NCI-H748 (cell line): Measurements from ENCODE around the gene TFF3.

ENCODE experiments used
- DNase-seq: peaks from one replicate; lab custom pipeline; 2025; ENCODE audit not compliant: unreplicated experiment; lab: John Stamatoyannopoulos, UW

TFF3 gene

GRCh38 chr21:42291751-42292562 lies 23.3 kb downstream of the TFF3 start:
- no peak for DNase-seq

GRCh38 chr21:42291003-42291750 lies 24.0 kb downstream of the TFF3 start:
- no peak for DNase-seq

GRCh38 chr21:42290505-42290904 lies 24.7 kb downstream of the TFF3 start:
- no peak for DNase-seq

- no peak for DNase-seq
Observed at GRCh38 chr21:42289926-42290325, 25.3 kb downstream of the TFF3 start.

GRCh38 chr21:42288962-42289361 lies 26.2 kb downstream of the TFF3 start:
- DNase-seq: no peak

GRCh38 chr21:42287193-42288083 lies 27.8 kb downstream of the TFF3 start:
- DNase-seq: no peak

- no peak for DNase-seq
Observed at GRCh38 chr21:42286416-42286815, 28.8 kb downstream of the TFF3 start.

GRCh38 chr21:42285569-42286245 lies 29.5 kb downstream of the TFF3 start:
- no peak for DNase-seq

- no peak for DNase-seq
Observed at GRCh38 chr21:42282715-42283114, 32.5 kb downstream of the TFF3 start.

- no peak for DNase-seq
Observed at GRCh38 chr21:42282021-42282420, 33.2 kb downstream of the TFF3 start.

- no peak for DNase-seq
Observed at GRCh38 chr21:42281181-42281680, 34.0 kb downstream of the TFF3 start.

- no peak for DNase-seq
Observed at GRCh38 chr21:42280356-42281180, 34.6 kb downstream of the TFF3 start.

GRCh38 chr21:42279888-42280287 lies 35.3 kb downstream of the TFF3 start:
- DNase-seq: no peak

GRCh38 chr21:42279341-42279871 lies 35.8 kb downstream of the TFF3 start:
- no peak for DNase-seq

GRCh38 chr21:42278451-42279149 lies 36.6 kb downstream of the TFF3 start:
- no peak for DNase-seq

GRCh38 chr21:42277593-42277992 lies 37.6 kb downstream of the TFF3 start:
- DNase-seq: no peak

GRCh38 chr21:42276526-42277154 lies 38.6 kb downstream of the TFF3 start:
- no peak for DNase-seq

- DNase-seq: no peak
Observed at GRCh38 chr21:42276076-42276475, 39.1 kb downstream of the TFF3 start.
